Measurements from ENCODE around the gene ACD.
"Not testable (repeated sequence)": the region's sequence is repeated elsewhere in the genome, so short reads cannot be mapped to it uniquely, and the experiment has no call there.

ACD gene

DNA sequence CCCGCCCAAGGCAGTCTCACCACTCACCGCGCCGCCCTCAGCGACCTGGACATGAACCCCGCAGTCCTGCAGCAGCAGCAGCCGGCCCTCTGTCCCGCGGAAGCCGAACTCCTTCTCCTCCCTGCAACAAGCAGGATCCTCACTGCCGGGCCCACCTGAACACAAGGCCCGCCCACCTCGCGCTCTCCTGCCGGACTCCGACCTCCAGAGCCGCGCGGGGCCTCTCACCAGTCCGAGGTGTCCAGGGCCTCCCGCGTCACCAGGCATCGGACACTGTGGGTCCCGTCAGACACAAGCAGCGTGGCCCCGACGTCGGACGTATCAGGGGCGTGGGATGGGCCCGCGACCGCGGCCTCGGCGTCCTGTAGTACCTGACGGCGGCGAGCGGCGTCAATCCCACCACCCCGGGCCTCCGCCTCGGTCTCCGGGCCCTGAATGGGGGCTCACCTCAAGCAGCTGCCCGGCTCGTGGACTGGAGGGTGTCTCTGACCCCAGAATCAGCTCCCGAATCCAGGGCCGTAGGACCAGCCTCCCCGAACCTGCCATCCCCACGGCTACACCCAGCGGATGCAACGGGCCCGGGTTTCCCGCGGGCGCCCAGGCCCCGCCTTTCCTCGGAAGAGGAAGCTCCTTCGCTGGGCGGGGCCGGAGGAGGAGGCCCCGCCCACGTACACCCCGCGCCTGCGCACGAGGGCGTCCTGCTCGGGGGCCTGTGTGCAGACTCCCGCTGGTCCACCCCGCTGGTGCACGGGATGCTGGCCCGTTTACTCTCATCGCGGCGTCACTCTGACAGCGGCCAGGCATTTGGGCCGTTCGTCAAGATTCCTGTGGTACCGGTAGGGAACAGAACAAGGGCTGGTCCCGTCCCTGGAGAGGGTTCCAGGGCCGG lies at the start of gene ACD:
Gene ACD, minus strand, starts transcription at position 586 of the 889 bp plus-strand sequence. Its CDS starts 40 bp downstream, at position 546.
- DNase-seq (ENCODE audit: low read depth): no peak

DNA sequence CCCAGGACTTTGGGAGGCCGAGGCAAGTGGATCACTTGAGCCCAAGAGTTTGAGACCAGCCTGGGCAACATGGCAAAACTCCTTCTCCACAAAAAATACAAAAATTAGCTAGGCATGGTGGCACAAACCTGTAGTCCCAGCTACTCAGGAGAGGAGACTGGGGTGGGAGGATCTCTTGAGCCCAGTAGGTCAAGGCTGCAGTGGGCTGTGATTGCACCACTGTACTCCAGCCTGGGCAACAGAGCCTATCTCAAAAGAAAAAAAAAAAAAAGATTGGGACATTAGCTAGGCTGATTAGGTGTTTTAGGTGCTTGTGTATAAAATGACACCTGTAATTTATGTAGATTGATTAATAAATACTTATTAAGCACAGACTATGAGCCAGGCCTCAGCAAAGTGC lies 49.0 kb upstream of the ACD start:
- no peak for DNase-seq (ENCODE audit: low read depth)

DNA sequence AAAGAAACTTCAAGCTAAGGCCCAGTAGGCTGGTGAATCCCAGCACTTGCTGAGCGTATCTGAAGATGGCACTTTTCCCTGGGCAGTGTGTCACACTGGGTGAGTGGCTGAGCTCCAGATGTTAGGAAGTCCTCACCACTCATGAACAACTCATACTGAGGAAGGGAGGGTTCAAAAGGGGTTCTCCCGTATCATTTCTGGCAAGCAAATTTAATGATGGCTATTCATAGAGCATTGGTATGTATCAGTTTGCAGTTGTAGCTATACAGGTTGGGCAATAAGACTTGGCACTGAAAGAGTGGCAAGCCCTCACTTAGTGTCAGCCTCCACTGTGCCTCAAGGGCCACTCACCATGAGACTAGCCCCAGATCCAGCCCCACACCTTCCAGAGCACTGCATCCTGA lies 48.3 kb upstream of the ACD start:
- DNase-seq (ENCODE audit: low read depth): no peak

DNA sequence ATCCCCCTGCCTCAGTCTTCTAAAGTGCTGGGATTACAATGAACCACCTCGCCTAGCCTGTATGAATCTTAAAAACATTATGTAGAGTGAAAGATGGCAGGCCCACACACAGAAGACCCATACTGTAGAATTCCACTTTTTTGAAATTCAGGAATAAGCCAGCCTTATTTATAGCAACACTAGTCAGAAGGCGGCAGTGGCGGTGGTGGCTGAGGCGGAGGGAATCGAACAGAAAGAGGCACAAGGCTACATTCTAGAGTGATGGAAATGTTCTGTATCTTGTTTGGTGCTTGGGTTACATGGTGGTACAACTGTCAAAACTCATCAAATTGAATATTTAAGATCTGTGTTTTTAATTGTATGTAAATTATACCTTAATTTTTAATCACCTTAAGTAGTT lies 47.7 kb upstream of the ACD start:
- DNase-seq (ENCODE audit: low read depth): no peak

GRCh38 chr16:67707210-67707609 lies 47.1 kb upstream of the ACD start:
- DNase-seq (ENCODE audit: low read depth): no peak

- no peak for DNase-seq (ENCODE audit: low read depth)
Observed at GRCh38 chr16:67704110-67704509, 44.0 kb upstream of the ACD start.

DNA sequence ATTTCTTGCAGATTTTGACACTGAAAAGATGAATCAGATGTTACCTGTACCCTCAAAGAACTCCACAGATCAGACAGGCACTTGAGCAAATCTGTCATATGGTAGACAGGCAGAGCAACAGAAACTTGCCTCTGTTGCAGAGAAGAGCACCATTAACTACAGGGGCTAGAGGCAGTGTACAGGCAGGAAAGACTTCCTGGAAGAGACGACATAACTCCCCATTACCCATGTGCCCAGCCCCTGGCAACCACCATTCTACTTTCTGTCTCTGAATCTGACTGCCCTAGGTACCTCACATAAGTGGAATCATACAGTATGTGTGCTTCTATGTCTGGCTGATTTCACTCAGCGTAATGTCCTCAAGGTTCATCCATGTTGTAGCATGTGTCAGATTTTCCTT lies 43.6 kb upstream of the ACD start:
- no peak for DNase-seq (ENCODE audit: low read depth)

DNA sequence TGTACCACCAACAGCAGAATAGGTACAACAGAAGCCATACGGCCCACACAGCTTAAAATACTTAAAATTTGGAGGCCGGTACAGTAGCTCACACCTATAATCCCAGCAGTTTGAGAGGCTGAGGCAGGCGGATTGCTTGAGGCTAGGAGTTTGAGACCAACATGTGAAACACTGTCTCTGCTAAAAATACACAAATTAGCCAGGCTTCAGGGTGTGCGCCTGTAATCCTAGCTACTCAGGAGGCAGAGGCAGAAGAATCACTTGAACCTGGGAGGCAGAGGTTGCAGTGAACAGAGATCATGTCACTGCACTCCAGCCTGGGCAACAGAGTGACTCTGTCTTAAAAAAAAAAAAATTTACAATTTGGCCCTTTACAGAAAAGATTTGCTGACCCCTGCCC lies 42.1 kb upstream of the ACD start:
- no peak for DNase-seq (ENCODE audit: low read depth)

DNA sequence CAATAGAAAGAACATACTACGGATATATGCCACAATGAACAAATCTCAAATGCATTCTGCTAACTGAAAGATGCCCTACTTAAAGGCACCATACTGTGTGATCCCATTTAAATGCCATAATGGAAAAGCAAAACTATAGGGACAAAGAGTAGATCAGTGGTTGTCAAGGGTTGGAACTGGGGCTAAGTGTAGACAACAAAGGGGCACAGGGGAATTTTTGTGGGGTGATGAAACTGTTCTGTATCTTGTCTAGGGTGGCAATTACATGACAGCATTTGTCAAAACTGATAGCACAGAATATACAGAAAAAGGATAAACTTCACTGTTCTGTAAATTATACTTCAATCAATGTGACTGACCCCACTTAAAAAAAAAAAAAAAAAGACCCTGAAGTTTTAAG lies 41.4 kb upstream of the ACD start:
- no peak for DNase-seq (ENCODE audit: low read depth)

DNA sequence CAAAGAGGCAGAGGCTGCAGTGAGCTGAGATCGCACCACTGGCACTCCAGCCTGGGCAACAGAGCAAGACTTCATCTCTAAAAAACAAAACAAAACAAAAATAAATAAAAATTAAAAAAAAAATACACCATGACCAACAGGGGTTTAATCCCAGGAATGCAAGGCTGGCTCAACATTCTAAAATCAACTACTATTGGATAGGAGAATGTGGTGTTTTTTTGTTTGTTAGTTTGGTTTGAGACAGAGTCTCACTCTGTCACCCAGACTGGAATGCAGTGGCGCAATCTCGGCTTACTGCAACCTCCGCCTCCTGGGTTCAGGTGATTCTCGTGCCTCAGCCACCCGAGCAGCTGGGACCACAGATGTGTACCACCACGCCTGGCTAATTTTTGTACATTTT lies 39.2 kb upstream of the ACD start:
- no peak for DNase-seq (ENCODE audit: low read depth)

GRCh38 chr16:67697422-67698185 lies 37.5 kb upstream of the ACD start:
- DNase-seq (ENCODE audit: low read depth): no peak

DNA sequence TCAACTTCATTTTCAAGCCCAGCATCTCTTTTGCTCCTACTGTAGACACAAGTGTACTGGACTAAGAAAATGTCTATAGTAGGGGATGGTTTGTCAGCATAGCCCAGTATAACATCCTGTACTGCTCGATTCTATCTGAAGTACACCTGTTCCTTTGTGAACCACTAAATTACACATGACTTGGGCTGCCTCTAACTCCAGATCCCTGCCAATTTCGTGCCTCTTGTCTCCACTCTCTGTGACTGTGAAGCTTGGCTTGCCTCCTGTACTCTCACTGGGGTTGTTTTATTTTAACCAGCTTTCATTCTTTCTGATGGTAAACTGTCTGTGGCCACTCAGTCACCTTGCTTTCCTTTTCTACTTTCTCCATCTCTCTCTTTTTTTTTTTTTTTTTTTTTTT lies 34.6 kb upstream of the ACD start:
- DNase-seq (ENCODE audit: low read depth): no peak

- DNase-seq (ENCODE audit: low read depth): not testable (repeated sequence)
Observed at GRCh38 chr16:67693517-67694285, 33.6 kb upstream of the ACD start.

- DNase-seq (ENCODE audit: low read depth): no peak
Observed at GRCh38 chr16:67685388-67686112, 25.5 kb upstream of the ACD start.

DNA sequence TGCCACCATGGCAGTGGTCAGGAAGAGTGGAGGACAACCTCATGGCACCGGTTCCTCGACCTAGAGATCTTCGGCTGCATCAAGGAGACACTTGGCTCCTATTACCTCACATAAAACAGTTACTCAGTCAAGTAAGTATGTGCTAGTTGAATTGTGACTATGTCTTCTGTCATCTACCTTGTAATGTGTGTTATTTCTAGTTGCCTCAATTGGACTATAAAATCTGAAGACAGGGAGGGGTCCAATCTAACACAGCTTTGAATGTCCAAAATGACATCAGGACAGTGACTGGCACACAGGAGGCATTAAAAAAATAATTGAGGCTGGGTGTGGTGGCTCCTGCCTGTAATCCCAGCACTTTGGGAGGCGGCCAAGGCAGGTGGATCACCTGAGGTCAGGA lies 23.7 kb upstream of the ACD start:
- DNase-seq (ENCODE audit: low read depth): no peak

- no peak for DNase-seq (ENCODE audit: low read depth)
Observed at GRCh38 chr16:67679935-67680897, 20.2 kb upstream of the ACD start.

DNA sequence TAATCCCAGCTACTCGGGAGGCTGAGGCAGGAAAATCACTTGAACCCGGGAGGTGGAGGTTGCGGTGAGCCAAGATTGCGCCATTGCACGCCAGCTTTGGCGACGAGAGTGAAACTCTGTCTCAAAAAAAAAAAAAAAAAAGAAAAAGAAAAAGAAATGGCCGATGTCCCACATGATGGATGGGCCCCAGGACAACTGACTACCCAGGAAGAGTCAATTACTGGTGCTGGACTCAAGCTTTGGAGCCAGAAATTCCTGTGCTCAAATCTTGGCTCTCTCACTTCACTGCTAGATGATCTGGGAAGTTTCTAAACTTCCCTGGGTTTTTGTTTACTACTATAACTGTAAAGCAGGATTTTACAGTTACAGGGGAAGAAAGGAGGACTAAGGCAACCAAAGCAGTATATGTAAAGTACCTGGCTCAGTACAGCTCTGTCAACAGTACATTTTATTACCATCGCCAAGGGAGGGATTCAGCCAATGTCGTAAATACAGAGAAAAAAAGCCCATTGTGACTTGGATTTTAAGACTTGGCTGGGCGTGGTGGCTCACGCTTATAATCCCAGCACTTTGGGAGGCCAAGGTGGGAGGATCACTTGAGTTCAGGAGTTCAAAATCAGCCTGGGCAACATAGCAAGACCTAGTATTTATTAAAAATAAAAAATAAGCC lies 18.4 kb upstream of the ACD start:
- DNase-seq (ENCODE audit: low read depth): no peak

DNA sequence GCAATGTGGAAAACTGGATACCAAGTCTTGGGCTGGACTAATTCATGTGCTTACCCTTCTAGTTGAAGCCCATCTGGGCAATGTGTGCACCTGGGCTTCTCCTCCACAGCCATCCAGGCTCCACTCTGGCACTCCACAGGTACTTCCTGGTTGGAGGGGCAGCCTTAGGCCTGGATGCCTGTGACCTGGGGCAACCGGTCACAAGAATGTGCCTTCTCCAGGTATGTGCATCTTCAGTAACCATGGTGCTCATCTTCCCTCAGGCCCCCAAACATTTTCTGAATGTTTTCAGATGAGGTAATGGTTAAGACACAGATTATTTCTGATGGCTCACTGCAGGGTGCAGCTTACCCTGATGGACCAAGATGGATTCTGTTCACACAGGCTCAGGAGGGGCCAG lies 17.7 kb upstream of the ACD start:
- DNase-seq (ENCODE audit: low read depth): no peak

- no peak for DNase-seq (ENCODE audit: low read depth)
Observed at GRCh38 chr16:67676939-67677338, 16.9 kb upstream of the ACD start.

GRCh38 chr16:67676516-67676915 lies 16.5 kb upstream of the ACD start:
- DNase-seq (ENCODE audit: low read depth): no peak
